Left hindlimb (tissue), 1 donor: Measurements from ENCODE around the gene CAMSAP3.

Source experiments
- DNase-seq: peaks from one replicate; pipeline ENCODE4 v3.0.0-alpha.2; 2018

CAMSAP3 gene

DNA sequence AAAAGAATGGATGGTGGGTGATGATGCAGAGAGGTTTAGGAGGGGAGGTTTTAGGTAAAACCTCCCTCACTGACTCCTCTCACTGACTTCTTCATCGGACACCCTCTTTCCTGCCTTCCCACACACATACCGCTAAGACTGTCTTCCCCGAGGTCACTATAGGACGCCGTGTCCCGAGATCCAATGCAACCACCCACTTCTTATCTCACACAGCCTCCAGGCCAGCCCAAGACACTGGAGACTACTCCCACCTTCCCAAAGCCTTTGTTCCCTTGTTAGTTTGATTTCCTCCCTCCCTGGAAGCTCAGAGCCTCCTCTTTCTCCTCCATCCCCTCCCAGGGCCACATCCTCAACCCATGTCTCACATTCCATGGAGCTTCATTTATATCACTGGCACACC lies 16.5 kb upstream of the CAMSAP3 start:
- no peak for DNase-seq

DNA sequence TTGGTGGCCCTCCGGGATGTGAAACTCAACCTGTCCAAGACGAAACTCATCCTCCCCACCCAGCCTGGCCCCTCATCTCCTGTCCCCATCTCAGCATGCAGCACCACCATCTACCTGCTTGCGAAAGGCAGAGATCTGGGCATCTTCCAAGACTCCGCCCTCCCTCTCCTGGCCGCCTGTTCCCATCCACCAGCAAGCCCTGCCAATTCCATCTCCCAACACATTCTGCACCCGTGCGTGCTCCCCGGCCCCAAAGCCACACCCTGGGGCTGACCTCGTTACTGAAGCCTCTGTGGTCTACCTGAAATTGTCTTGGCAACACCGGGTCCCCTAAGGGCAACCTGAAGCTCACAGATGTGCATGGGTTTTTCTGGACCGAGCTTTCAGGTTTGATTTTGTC lies 13.2 kb upstream of the CAMSAP3 start:
- no peak for DNase-seq

DNA sequence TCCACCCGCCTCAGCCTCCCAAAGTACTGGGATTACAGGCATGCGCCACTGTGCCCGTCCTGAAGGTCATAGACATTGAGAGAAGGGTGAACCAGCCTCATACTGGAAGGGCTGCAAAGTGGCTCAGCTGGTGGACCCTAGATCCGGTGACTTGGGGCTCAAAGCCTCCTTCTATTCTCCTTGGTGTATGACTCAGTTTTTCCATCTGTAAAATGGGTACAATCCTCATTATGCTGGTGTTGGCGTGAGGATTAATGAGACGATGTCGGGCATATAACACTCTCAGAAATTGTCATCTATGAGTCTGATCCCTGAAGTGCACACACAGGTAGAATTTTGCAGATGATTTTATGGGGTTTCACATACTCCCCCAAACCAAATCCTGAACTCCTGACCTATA lies 5.8 kb upstream of the CAMSAP3 start:
- no peak for DNase-seq

DNA sequence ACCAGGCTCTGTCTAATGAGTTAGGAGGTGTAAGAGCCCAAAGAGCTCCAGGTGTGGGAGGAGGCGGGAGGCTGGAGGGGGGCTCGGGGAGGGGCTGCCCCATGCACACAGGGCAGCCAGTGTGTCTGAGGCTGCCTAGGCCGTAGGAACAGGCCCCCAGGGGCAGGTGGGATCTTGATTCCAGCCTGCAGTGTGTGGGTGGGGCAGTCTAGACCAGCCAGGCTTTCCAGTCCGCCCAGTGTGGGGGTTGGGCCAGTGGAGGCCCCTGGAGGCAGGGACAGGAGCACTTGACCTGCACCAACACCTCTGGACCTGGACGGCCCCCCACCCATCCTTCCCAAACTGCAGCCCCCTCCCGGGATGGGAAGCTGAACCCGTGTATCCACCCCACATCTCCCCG lies 5.4 kb upstream of the CAMSAP3 start:
- no peak for DNase-seq

DNA sequence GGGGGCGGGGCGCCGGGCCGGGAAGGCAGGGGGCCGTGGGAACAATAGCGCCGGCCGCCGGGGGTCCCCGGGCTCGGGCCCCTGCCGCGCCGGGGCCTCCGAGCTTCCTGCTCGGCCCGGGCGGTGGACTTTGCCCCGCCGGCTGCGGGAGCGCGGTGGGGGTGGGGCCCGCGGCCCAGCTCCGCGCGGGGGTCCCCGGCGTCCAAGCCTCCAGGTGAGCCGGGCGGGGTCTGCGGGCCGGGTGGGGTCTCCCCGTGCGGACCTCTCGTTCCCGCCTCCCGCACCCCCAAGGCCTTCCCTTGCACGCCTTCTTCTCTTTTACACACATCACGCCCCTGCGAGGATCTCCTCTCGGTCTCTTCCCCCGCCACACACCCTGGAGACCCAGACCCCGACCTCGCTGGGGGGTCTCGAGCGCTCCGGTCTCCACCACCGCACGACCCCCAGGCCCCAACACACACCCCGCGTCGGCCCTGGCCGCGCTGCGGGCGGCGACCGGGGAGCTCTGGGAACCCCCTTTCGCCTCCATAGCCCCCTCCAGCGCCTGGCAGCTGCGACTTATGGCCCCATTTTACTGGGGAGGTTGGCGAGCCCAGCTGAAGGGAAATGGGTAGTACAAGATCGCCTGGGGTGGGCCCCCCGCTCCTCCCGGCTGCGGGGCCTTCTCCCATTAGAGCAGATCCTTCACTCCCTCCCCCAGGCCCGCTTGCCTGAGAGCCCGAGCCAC lies 711 bp downstream of the CAMSAP3 start:
- DNase-seq = no peak

DNA sequence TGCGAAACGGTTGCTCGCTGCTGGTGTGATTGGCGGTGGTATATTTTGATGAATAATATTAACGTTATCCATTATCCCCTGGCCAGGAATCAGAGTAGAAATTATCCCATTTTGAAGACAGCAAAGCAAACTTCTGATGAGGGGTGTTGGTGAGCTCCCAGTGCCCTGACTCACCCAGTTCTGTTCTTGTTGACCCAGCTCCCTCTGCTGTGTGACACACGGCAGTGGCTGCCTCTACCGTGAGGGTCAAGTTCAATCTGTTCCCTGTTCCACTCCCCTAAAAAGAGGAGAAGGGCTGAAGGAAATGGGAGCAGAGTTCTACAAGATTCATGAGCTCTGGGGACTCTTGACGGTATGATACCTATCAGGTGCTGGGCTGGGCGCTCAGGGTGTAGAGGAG lies 2.0 kb downstream of the CAMSAP3 start:
- DNase-seq = no peak

DNA sequence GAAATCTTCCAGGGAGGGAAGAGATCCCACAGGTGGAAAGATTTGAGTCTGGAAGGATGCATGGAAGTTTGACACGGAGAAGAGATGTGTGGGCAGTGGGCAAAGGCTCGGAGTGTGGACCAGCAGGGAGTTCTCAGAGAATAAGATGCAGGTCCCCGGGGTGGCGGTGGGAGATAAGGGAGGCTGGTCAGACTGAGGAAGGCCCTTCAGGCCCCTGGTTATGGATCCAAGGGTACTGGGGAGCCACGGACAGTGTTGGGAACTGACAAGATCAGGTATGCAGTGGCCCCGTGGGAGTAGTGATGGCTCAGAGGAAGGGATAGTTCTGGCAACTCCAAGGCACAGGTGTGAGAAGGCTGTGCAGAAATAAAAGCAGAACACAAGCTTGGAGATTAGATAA lies 2.5 kb downstream of the CAMSAP3 start:
- no peak for DNase-seq

DNA sequence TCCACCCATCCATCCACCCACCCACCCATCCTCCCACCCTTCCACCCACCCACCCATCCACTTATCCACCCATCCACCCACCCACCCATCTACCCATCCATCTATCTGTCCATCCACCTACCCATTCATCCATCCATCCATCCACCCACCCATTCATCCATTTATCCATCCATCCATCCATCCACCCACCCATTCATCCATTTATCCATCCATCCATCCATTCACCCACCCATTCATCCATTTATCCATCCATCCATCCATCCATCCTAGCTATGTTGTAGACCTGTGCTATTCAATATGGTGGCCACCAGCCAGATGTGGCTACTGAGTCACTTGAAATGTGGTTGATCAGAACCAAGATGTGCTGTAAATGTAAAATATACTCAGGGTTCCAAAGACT lies 5.1 kb downstream of the CAMSAP3 start:
- DNase-seq = no peak

DNA sequence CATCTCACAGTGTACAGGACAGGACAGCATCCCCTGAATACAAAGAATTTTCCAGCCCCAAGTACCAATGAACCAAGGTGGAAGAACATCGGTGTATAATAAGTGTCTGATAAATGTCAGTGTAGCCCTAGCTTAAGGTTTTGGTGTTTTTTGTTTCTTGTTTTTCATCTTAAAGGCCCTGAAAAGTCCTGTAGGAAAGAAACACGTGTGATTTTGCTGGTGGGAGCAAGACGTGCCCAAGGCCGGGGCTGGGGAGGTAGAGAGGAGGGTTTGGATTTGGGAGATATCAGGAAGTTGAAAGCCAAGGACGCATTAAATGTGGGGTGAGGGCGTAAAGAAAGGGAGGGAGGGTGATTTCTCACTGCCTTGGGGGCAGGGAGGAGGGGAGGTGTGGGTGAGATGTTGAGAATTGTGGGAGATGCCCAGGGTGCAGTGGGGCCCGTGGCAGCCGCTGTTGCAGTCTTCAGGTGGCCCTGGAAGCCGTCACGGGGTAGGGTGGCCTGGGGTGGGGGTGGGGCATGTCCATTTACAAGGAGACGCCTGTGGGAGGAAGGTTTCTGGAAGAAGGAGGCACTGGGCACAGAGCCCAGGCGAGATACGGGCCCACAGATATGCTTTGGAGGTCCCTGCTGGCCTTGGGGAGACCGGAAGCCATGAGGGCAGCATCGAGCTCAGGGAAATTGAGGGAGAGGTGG lies 6.7 kb downstream of the CAMSAP3 start:
- DNase-seq = no peak

DNA sequence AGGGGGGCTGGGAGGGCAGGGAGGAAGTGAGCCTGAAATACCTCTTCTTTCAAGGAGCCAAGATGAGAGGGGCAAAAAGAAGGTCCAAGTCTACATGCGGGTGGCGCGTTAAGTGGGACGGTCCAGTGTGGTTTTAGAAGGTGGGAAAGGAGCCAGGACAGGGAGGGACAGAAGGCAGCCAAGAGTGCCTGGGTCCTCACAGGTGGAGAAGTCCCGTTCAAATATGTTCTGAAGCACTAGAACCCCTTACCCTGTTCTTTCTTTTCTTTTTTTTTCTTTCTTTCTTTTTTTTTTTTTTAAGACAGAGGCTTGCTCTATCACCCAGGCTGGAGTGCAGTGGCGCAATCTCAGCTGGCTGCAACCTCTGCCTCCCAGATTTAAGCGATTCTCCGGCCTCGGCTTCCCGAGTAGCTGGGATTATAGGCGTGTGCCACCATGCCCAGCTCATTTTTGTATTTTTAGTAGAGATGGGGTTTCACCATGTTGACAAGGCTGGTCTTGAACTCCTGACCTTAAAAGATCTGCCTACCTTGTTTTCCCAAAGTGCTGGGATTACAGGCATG lies 7.4 kb downstream of the CAMSAP3 start:
- DNase-seq = no peak

DNA sequence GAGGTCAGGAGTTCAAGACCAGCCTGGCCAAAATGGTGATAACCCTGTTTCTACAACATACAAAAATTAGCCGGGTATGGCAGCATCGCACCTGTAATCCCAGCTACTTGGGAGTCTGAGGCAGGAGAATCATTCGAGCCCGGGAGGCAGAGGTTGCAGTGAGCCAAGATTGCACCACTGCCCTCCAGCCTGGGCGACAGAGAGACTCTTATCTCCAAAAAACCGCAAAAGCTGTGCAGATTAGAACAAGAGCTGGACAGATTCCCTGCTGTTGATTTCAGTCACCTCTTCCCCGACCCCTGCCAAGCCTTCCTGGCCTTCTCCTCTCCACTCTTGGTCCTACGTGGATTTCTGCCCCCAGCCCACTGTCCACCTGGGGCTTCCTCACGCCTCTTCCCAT lies 8.3 kb downstream of the CAMSAP3 start:
- no peak for DNase-seq

DNA sequence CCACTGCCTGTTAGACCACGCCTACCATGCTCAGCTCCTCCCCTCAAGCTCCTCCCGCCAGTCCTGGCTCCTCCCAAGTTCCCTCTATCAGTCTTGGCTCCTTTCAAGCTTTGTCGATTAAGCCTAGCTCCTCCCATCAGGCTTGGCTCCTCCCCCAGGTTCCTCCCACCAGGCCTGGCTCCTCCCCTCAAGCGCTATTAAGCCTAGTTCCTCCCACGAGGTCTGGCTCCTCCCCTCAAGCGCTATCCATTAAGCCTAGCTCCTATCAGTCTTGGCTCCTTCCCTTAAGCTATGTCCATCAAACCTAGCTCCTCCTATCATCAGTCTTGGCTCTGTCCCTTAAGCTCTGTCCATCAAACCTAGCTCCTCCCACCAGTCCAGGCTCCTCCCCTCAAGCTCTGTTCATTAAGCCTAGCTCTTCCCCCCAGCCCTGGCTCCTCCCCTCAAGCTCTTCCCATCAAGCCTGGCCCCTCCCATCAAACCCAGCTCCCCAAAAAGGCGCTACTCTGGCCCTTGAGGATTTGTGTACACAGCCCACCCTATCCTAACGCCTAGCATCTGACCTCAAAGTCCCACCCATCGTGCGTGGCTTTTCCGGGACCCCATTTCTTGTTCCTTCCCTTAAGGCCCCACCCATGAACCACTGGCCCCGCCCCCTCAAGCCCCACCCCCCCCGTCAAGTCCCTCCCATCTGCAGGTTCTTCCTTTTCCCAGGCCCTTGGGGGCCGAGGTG lies 10.0 kb downstream of the CAMSAP3 start:
- DNase-seq = no peak

DNA sequence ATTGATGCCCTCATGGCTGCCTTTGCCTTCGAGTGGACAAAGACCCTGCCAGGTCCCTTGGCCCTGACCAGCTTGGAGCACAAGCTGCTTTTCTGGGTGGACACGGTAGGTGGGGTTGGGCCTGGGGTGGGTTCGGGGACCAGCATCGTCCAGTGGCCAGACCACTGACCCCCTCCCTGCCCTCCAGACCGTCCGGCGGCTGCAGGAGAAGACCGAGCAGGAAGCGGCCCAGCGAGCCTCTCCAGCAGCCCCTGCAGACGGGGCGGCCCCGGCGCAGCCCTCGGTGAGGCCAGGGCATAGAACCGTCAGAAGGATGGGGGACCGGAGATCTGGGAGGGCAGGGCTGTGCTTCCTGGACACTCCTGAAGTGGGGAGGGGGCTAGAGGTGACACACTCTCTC lies 10.6 kb downstream of the CAMSAP3 start:
- DNase-seq = no peak

DNA sequence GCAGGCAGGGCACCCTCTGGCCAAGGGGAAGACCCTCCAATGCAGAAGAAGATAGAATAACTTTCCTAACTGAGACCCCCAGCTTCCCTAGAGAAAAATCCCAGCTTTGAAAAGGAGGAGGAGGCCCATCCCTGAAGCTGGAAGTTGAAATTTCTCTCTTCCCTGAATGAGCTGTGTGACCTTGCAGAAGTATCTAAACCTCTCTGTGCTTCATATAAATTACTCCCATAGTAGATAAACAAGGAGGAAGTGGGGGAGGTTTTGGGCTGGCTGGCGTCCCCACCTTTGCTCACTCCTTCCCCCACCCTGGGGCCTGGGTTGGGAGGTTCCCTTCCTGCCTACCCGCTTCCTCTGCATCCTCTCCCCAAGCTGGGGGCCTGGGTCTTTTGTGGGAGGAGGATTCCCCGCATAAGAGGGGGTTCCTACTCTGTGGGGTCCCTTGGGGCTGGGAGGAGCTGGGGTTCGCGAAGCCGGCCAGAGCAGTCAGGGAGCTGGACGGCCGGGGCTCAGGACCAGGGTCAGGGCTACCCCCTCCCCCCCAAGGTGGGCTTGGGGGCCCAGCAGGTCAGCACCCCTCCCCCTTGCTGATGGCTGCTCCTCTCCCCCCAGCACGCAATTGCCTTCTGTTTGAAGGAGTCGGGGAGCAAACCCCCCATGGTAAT lies 11.7 kb downstream of the CAMSAP3 start:
- DNase-seq = no peak

DNA sequence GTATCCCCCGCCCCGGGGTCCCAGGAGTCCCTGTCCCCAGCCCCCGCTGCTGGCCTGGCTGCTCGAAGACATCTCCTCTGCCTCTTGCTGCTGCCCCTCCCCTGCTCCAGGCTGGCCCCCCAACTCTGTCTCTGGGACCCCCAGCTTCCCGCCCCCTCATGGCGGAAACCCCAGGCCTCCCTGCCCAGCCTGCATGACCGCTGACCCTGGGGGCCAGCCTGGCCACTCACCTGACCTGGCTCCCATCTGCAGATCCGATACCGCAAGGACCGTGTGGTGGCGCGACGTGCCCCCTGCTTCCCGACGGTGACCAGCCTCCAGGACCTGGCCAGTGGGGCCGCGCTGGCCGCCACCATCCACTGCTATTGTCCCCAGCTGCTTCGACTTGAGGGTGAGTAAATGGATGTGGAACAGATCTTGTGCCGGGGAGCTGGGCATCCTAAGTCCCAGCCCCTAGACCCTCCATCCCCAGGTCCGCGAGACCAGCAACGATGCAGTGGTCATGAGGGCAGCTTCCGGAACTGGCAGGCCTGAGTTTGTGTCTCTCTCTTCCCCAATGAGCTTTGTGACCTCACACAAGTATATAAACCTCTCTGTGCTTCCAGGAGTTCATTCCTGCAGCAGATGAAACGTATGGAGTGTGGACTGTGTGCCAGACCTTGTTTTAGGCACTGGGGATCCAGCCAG lies 12.4 kb downstream of the CAMSAP3 start:
- no peak for DNase-seq

DNA sequence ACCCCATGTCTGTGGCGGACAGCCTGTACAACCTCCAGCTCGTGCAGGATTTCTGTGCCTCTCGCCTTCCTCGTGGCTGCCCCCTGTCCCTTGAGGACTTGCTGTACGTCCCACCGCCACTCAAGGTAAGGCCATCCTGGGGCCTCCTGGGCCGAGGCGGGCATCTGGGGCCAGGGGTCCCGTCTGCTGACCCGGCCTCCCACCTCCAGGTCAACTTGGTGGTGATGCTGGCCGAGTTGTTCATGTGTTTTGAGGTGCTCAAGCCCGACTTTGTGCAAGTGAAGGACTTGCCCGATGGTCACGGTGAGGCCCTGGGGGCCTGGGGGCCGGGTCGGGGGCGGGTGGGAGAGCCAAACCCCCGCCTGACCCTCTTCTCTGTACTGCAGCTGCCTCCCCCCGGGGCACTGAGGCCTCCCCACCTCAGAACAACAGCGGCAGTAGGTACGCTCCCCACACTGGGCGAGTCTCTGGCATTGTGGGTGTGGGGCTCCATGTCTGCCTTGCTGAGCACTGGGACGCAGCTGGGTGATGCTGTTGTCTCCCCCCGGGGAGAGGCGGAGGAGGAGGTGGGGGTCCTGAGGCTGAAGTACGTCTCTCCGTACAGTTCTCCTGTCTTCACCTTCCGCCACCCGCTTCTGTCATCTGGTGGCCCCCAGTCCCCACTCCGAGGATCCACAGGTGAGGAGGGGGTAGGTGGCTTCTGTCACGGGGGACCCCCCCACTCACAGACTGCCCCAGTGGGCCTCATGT lies 15.0 kb downstream of the CAMSAP3 start:
- DNase-seq = no peak

DNA sequence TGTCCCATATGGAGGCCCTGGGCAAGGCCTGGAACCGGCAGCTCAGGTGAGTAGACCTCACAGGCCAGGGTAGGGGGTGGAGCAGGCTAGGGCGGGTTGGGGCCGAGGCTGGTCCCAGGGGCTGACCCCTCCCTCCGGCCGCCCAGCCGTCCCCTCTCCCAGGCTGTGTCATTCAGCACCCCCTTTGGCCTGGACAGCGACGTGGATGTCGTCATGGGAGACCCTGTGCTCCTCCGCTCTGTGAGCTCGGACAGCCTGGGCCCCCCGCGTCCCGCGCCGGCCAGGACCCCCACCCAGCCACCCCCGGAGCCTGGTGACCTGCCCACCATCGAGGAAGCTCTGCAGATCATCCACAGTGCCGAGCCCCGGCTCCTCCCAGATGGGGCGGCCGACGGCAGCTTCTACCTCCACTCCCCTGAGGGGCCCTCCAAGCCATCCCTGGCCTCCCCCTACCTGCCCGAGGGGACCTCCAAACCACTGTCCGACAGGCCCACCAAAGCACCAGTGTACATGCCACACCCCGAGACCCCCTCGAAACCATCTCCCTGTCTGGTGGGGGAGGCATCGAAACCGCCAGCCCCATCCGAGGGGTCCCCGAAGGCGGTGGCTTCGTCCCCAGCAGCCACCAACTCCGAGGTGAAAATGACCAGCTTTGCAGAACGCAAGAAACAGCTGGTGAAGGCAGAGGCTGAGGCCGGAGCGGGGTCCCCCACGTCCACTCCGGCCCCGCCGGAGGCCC lies 16.0 kb downstream of the CAMSAP3 start:
- DNase-seq = no peak

DNA sequence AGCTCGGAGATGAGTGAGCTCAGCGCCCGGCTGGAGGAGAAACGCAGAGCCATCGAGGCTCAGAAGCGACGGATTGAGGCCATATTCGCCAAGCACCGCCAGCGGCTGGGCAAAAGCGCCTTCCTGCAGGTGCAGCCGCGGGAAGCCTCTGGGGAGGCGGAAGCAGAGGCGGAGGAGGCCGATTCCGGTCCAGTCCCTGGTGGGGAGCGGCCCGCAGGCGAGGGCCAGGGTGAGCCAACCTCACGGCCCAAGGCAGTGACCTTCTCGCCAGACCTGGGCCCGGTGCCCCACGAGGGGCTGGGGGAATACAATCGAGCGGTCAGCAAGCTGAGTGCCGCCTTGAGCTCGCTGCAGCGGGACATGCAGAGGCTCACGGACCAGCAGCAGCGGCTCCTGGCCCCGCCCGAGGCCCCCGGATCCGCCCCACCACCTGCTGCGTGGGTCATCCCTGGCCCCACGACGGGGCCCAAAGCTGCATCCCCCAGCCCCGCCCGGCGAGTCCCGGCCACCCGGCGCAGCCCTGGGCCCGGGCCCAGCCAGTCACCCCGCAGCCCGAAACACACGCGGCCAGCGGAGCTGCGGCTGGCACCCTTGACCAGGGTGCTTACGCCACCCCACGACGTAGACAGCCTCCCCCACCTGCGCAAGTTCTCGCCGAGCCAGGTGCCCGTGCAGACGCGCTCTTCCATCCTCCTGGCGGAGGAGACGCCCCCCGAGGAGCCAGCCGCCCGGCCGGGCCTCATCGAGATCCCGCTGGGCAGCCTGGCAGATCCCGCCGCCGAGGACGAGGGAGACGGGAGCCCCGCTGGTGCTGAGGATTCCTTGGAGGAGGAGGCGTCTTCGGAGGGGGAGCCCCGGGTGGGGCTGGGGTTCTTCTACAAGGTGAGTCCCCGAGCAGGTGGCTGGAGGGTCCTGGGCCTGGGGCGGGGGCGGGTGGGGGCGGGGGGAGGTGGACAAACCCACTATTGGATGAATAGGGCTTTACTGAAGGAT lies 16.9 kb downstream of the CAMSAP3 start:
- DNase-seq = no peak

DNA sequence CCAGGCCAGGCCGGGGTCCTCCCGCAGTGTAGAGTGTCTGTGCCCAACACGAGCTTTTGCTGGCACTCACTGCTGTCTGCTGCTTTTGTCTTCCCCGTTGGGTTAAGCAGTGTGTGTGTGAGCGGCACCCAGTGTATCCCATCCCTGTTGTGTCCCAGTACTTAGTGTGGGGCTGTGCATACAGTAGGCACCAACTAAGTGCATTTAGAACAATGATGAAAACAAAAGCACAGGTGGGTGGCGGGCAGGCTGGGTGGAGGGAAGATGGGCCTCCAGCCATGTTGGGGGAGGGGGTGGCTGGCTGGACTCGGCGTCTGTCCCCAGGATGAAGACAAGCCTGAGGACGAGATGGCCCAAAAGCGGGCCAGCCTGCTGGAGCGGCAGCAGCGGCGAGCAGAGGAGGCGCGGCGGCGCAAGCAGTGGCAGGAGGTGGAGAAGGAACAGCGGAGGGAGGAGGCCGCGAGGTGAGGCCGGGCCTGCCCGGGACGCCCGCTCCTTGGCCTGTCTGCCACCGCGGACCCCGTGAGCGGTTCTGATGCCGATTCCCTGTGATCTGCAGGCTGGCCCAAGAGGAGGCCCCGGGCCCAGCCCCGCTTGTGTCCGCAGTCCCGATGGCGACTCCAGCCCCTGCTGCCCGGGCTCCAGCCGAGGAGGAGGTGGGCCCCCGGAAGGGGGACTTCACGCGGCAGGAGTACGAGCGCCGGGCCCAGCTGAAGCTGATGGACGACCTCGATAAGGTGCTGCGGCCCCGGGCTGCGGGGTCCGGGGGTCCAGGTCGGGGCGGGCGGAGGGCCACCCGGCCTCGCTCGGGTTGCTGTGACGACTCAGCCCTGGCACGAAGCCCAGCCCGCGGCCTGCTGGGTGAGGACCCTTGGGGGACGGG lies 19.4 kb downstream of the CAMSAP3 start:
- no peak for DNase-seq
